HCT116 (cell line): ENCODE results near the gene ITPKB. TPM values are rescaled to one million over a fixed set of nuclear protein-coding genes. Genes with fewer than 3 reads are reported as not detected.

Source experiments
- ATAC-seq: fragments of 200-7000 bp; cut with Tn5 transposase; 2 replicates; pipeline ENCODE4 v1.9.1; 2020; ENCODE audit warnings: mild to moderate bottlenecking, moderate library complexity
- BruUV-seq: library from RNA; stranded (reverse); fragments of 400-500 nt; replicated peaks from 2 replicates; lab custom pipeline; 2021; lab: Mats Ljungman, UMichigan
- CTCF ChIA-PET: fragments of 300-600 bp; sonication (Branson Sonifier 250); formaldehyde crosslinking; loops from one replicate; lab custom pipeline; 2021; ENCODE audit warnings: antibody characterized with exemption; lab: Charles Lee
- POLR2A ChIA-PET: fragments of 300-600, 350-600 bp; sonication (Branson Sonifier 250); formaldehyde crosslinking; loops from one replicate; lab custom pipeline; 2021; ENCODE audit warnings: antibody characterized with exemption; lab: Charles Lee
- RAD21 ChIA-PET, 2 experiments: fragments of 300-600 bp; sonication (Branson Sonifier 250); formaldehyde crosslinking; loops; one replicate each; lab custom pipeline; 2023; ENCODE audit warnings: low total read pairs in 2 of 2; ENCODE audit not compliant: uncharacterized antibody in 2 of 2, unreplicated experiment in 2 of 2, low non-redundant PET in 1 of 2; lab: Charles Lee
- DNase-seq: peaks from one replicate; pipeline ENCODE4 v3.0.0-alpha.2; 2010; ENCODE audit warnings: low read depth, low spot score
- H2AFZ ChIP-seq: fragments of 200-600 bp; shearing (Covaris generic), sonication (generic); 2 replicates; pipeline ENCODE4 v1.6.1; 2017; ENCODE audit warnings: low read depth, mixed run types, mixed read lengths, antibody characterized with exemption, low read length; ENCODE audit not compliant: poor library complexity, severe bottlenecking
- H3K27ac ChIP-seq: 2 replicates; pipeline ENCODE4 v1.5.1; 2012; ENCODE audit warnings: low read depth, low read length
- H3K27me3 ChIP-seq: fragments of 200-600 bp; sonication (generic); 2 replicates; pipeline ENCODE4 v1.6.1; 2016; ENCODE audit warnings: mixed run types, low read length, mixed read lengths; ENCODE audit not compliant: insufficient read depth
- H3K36me3 ChIP-seq, 2 experiments: fragments of 200-500 bp in 1 of 2; fragments of 200-600 bp in 1 of 2; sonication (Bioruptor generic) in 1 of 2; sonication (generic) in 1 of 2; 2 replicates each; pipeline versions ENCODE4 v1.5.1 to v1.6.1; 2014 to 2016; ENCODE audit warnings: low read length in 2 of 2, inconsistent platforms in 1 of 2, mixed read lengths in 1 of 2, mixed run types in 1 of 2; ENCODE audit not compliant: insufficient read depth in 2 of 2, control insufficient read depth in 1 of 2
- H3K4me1 ChIP-seq, 2 experiments: fragments of 200-600 bp in 1 of 2; sonication (generic) in 1 of 2; 2 replicates each; pipeline versions ENCODE4 v1.5.1 to v1.6.1; 2012 to 2017; ENCODE audit warnings: low read length in 2 of 2, inconsistent platforms in 1 of 2, mild to moderate bottlenecking in 1 of 2, mixed read lengths in 1 of 2, mixed run types in 1 of 2, moderate library complexity in 1 of 2; ENCODE audit not compliant: insufficient read depth in 2 of 2, control insufficient read depth in 1 of 2
- H3K4me2 ChIP-seq: fragments of 200-600 bp; sonication (generic); 2 replicates; pipeline ENCODE4 v1.6.1; 2017; ENCODE audit warnings: mixed run types, low read length, mixed read lengths
- H3K4me3 ChIP-seq, 2 experiments: fragments of 200-600 bp in 1 of 2; sonication (generic) in 1 of 2; replicated peaks in 1 of 2; 2 replicates each; pipeline ENCODE4 v1.5.1; 2011 to 2016; ENCODE audit warnings: low read length in 2 of 2, control low read depth in 1 of 2, low read depth in 1 of 2, mild to moderate bottlenecking in 1 of 2, mixed read lengths in 1 of 2, mixed run types in 1 of 2
- H3K79me2 ChIP-seq: fragments of 200-600 bp; sonication (generic); 2 replicates; pipeline ENCODE4 v1.6.1; 2017; ENCODE audit warnings: mild to moderate bottlenecking, mixed run types, low read length, moderate library complexity, mixed read lengths; ENCODE audit not compliant: insufficient read depth
- H3K9ac ChIP-seq: fragments of 200-600 bp; sonication (generic); 2 replicates; pipeline ENCODE4 v1.6.1; 2016; ENCODE audit warnings: low read length, mixed read lengths
- H3K9me2 ChIP-seq: fragments of 200-600 bp; sonication (generic), shearing (Covaris generic); 2 replicates; pipeline ENCODE4 v1.6.1; 2017; ENCODE audit warnings: mixed run types, mild to moderate bottlenecking, moderate library complexity; ENCODE audit not compliant: insufficient read depth
- H3K9me3 ChIP-seq, 2 experiments: fragments of 200-500 bp in 1 of 2; fragments of 200-600 bp in 1 of 2; sonication (Bioruptor generic) in 1 of 2; sonication (generic) in 1 of 2; 2 replicates each; pipeline ENCODE4 v1.6.1; 2014 to 2017; ENCODE audit warnings: low read length in 2 of 2, mixed read lengths in 2 of 2, inconsistent platforms in 1 of 2, low read depth in 1 of 2, mild to moderate bottlenecking in 1 of 2, mixed run types in 1 of 2, moderate library complexity in 1 of 2; ENCODE audit not compliant: control insufficient read depth in 1 of 2, insufficient read depth in 1 of 2
- H4K20me1 ChIP-seq: fragments of 200-600 bp; sonication (generic), shearing (Covaris generic); 2 replicates; pipeline ENCODE4 v1.6.1; 2017; ENCODE audit warnings: mixed run types, mild to moderate bottlenecking, moderate library complexity; ENCODE audit not compliant: insufficient read depth
- CEBPB ChIP-seq: IDR thresholded peaks from 2 replicates; pipeline ENCODE4 v1.6.1; 2012; ENCODE audit warnings: low read depth
- CTCF ChIP-seq, 3 experiments: fragments of 200-600 bp in 1 of 3; sonication (generic) in 1 of 3; IDR thresholded peaks in 2 of 3; conservative IDR thresholded peaks in 1 of 3; 2 replicates each; pipeline ENCODE4 v1.5.1; 2012 to 2017; ENCODE audit warnings: low read depth in 2 of 3, low read length in 2 of 3, antibody characterized with exemption in 1 of 3, borderline replicate concordance in 1 of 3, control low read depth in 1 of 3, mild to moderate bottlenecking in 1 of 3, mixed read lengths in 1 of 3, mixed run types in 1 of 3, moderate library complexity in 1 of 3; ENCODE audit not compliant: insufficient read depth in 1 of 3
- ELF1 ChIP-seq: IDR thresholded peaks from 2 replicates; pipeline ENCODE4 v1.6.1; 2012; ENCODE audit warnings: low read depth, borderline replicate concordance
- FOSL1 ChIP-seq: IDR thresholded peaks from 2 replicates; pipeline ENCODE4 v1.6.1; 2012; ENCODE audit warnings: low read depth
- JUND ChIP-seq: IDR thresholded peaks from 2 replicates; pipeline ENCODE4 v1.6.1; 2012
- MAX ChIP-seq: IDR thresholded peaks from 2 replicates; pipeline ENCODE4 v1.6.1; 2012
- POLR2A ChIP-seq: IDR thresholded peaks from 2 replicates; pipeline ENCODE4 v1.7.0; 2011; ENCODE audit warnings: borderline replicate concordance; ENCODE audit not compliant: insufficient read depth, insufficient read length; ENCODE audit errors: extremely low read depth
- POLR2AphosphoS5 ChIP-seq: IDR thresholded peaks from 2 replicates; pipeline ENCODE4 v1.6.1; 2011; ENCODE audit warnings: mild to moderate bottlenecking, low read depth, low read length, moderate library complexity
- RAD21 ChIP-seq: IDR thresholded peaks from 2 replicates; pipeline ENCODE4 v1.6.1; 2012; ENCODE audit warnings: low read depth, mild to moderate bottlenecking
- REST ChIP-seq: IDR thresholded peaks from 2 replicates; pipeline ENCODE4 v1.6.1; 2012; ENCODE audit warnings: low read depth
- SIN3A ChIP-seq: IDR thresholded peaks from 2 replicates; pipeline ENCODE4 v1.6.1; 2012; ENCODE audit warnings: low read depth
- SP1 ChIP-seq: IDR thresholded peaks from 2 replicates; pipeline ENCODE4 v1.6.1; 2012; ENCODE audit warnings: low read depth
- SRF ChIP-seq: IDR thresholded peaks from 2 replicates; pipeline ENCODE4 v1.6.1; 2012; ENCODE audit warnings: low read depth
- TCF7L2 ChIP-seq: IDR thresholded peaks from 2 replicates; pipeline ENCODE4 v1.7.0; 2011; ENCODE audit warnings: borderline replicate concordance, inconsistent platforms; ENCODE audit not compliant: insufficient read depth, insufficient read length; ENCODE audit errors: extremely low read depth
- YY1 ChIP-seq: IDR thresholded peaks from 2 replicates; pipeline ENCODE4 v1.6.1; 2011; ENCODE audit warnings: low read length, low read depth, moderate library complexity, mild to moderate bottlenecking; ENCODE audit not compliant: insufficient replicate concordance; ENCODE audit errors: extremely low read depth
- ZBTB33 ChIP-seq: IDR thresholded peaks from 2 replicates; pipeline ENCODE4 v1.6.1; 2011; ENCODE audit warnings: mild to moderate bottlenecking, low read length, moderate library complexity; ENCODE audit not compliant: insufficient replicate concordance; ENCODE audit errors: extremely low read depth
- ZNF274 ChIP-seq: fragments of 200-500 bp; sonication (Bioruptor generic); IDR thresholded peaks from 2 replicates; pipeline ENCODE4 v1.6.1; 2014; ENCODE audit warnings: mild to moderate bottlenecking, low read depth, low read length, inconsistent platforms
- intact Hi-C: fragments of 100-400 bp; cut with micrococcal nuclease; formaldehyde crosslinking; loops from 2 replicates; pipeline ENCODE4 v1.10.0; 2022
- total RNA-seq: library from RNA; stranded (reverse); gene quantifications from one replicate; pipeline ENCODE4 v1.2.1, GENCODE V29; 2021; ENCODE audit not compliant: unreplicated experiment
- TF ChIP-seq, protein P1 (sequence below): IDR thresholded peaks from 2 replicates; pipeline ENCODE4 v1.6.1; 2012

The ITPKB gene
- total RNA-seq, 1 experiment from 2014 or later: 4.4 TPM

DNA sequence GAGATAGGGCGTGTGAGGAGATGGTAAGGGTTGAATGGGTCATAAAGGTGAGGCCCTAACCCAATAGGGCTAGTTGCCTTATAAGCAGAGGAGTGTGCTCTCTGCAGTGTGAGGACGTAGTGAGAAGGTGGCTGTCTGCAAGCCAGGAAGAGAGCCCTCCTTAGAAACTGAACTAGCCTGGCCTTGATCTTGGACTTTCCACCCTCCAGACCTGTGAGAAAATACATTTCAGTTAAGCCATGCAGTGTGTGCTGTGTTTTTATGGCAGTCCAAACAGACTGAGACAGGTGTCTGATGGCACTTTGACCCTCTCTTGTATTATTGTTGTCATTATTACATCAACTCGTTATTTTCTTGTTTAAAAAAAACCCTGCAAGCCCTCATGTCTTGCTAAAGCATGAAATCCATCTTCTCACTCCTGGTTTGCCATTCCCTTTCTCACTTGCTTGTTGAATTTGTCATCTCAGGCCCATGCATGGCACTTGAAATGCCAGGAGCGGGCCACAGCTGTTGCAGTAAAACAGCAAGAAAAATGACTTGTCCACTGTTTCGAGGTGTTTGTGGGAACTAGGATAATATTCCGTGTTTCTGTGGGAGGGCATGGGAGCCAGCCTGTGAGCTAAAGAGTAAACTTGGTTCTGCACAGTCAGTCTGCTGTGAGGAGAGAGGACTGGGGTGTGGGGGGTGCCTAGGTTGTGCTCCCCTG is 111.9 kb downstream of the ITPKB start:
- intact Hi-C loops: loop anchor here (2.0 kb wide), 1 partner anchor 810 kb away; no protein-coding TSS in a partner anchor

More for the DNA sequence above, 111.9 kb downstream of the ITPKB start:
- Histone ChIP-seq H3K79me2 (no peaks in the 10 kb centered on the region), H2AFZ (peak overlapping the region; percentile 38), H3K27ac (no peak overlapping the region), H3K27me3 (0 out of 2 replicates have a peak, but pooled peaks cover 3% of the 10 kb centered on the region), H3K4me3 (no peak overlapping the region), H3K9me2 (no peaks in the 10 kb centered on the region), H3K36me3 (no peaks in the 10 kb centered on the region), H3K4me1 (peaks cover 0 to 3% of the 10 kb centered on the region in 2 experiments; a peak in 1 of 4 replicates), H3K9ac (no peak overlapping the region), H4K20me1 (no peaks in the 10 kb centered on the region), H3K4me2 (no peak overlapping the region), H3K9me3 (no peaks in the 10 kb centered on the region)
- ChIA-PET POLR2A (no interaction called here), CTCF (interaction anchor here (0.7 to 1.9 kb wide), 9 partner anchors 8 to 502 kb away, joined by 3 to 12 read pairs (median 3); no protein-coding TSS in a partner anchor), RAD21 (no interaction called here)
- BruUV-seq: no TSS peak
- ATAC-seq: no peak
- TF ChIP-seq, protein P1, sequence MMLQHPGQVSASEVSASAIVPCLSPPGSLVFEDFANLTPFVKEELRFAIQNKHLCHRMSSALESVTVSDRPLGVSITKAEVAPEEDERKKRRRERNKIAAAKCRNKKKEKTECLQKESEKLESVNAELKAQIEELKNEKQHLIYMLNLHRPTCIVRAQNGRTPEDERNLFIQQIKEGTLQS: no peak
- TF ChIP-seq CEBPB: no peak
- TF ChIP-seq ELF1: no peak
- no peak for TF ChIP-seq RAD21
- TF ChIP-seq REST: no peak
- TF ChIP-seq ZNF274: no peak
- TF ChIP-seq MAX: no peak
- TF ChIP-seq YY1: no peak
- TF ChIP-seq FOSL1: no peak
- TF ChIP-seq SIN3A: no peak
- no peak for TF ChIP-seq SRF
- TF ChIP-seq POLR2AphosphoS5: no peak
- TF ChIP-seq SP1: no peak
- TF ChIP-seq TCF7L2: no peak
- TF ChIP-seq CTCF (IDR thresholded peaks at IDR 0.05 in 2 of 3, conservative IDR thresholded peaks at IDR 0.05 in 1 of 3; ENCODE audit: borderline replicate concordance in 1 of 3, insufficient read depth in 1 of 3, low read depth in 2 of 3, low read length in 2 of 3): no peak
- TF ChIP-seq ZBTB33: no peak
- TF ChIP-seq JUND: no peak
- TF ChIP-seq POLR2A: no peak
- no peak for DNase-seq
